Ramos (cell line): ENCODE measurements around the gene CPXM2.

Source experiments
- in situ Hi-C: fragments of 300-500 bp; cut with MboI; formaldehyde crosslinking; loops from one replicate; pipeline ENCODE4 v1.14.3; 2022; ENCODE audit warnings: low sequenced_read_pairs; ENCODE audit not compliant: unreplicated experiment

CPXM2 gene

DNA sequence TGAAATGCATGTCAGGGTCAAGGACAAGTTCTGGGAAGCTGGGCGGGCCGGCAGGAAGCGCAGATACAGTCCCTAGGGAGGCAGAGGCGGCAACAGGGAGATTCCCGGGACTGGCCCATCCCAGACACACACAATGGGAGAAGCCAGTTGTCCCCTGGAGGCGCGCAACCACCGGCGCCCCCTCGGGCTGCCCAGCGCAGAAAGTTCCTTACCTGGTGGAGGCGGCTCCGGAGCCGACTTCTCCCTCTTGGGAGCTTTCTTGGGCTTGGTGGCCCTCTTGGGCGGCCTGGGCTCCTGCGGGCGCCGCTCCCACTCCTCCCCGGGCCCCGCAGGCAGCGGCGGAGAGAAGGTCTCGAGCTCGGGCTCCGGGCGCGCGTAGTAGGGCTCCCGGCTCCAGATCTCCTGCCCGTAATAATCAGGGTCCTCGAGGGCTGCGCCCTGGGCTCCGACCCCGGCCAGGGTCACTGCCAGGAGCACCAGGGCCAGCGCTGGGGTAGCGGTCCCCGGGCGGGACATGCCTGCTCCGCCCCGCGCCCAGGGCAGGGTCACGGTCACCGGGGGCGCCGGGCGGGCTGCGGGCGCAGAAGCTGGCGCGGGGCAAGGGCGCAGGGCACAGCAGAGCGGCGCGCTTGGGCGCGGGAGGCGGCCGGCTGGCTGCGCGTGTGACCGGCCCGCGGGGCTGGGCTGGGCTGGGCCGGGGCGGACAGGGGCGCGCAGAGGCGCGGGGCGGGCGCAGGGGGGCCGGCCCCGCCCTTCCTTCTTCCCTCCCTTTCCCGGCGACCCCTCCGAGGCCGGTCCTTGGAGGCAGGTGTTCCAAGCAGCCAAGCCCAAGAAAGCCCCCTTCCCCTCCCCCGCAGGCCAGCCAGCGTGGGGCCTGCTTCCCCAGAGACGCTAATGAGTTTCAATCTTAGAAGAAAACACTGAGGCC lies at the start of gene CPXM2:
CPXM2 (minus strand) TSS at position 664 of the 928 bp plus-strand sequence; CDS start at position 516, 148 bp downstream.
- in situ Hi-C loops: no loop called here

DNA sequence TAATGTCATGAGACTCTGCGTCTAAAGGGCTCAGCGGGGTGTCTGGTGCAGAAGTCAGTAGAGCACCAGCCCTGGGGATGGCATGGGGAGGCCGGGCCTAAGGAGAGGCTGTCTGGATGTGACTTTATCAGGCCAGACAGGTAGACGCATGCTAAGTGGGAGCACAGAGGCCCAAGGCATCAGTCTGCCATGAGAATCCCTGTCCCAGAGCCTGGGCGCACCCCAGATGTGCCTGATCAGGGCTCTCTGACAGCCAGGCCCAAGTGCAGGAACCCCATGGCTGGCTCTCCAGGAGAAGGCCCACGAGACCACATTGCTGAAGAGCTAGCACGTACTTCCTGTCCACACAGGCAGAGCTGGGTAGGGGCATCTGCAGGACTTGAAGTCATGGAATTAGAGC lies 48.0 kb upstream of the CPXM2 start:
- in situ Hi-C loops: no loop called here

GRCh38 chr10:123938890-123939289 lies 47.3 kb upstream of the CPXM2 start:
- in situ Hi-C loops: no loop called here

DNA sequence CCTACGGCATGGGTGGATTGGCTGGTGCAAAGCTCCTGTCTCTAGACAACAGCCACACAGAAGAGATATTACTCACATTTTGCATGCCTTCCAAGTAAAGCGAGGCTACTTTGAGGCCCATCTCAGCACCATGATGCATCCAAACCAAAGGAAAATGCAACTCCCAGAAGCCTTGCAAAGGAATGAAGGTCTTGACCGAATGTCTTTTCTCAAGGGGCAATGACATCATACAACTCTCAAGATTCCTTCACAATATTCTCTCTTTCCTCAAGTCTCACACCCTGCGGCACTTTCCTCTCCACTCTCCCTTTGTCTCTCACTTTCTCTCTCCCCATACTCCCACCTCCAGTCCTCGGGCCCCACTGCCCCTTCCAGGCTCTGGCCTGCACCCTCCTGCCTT lies 44.8 kb upstream of the CPXM2 start:
- in situ Hi-C loops: no loop called here

GRCh38 chr10:123935680-123936079 lies 44.1 kb upstream of the CPXM2 start:
- in situ Hi-C loops: no loop called here

- in situ Hi-C loops: no loop called here
These were observed 43.2 kb upstream of the CPXM2 start for GRCh38 chr10:123934846-123935245.

DNA sequence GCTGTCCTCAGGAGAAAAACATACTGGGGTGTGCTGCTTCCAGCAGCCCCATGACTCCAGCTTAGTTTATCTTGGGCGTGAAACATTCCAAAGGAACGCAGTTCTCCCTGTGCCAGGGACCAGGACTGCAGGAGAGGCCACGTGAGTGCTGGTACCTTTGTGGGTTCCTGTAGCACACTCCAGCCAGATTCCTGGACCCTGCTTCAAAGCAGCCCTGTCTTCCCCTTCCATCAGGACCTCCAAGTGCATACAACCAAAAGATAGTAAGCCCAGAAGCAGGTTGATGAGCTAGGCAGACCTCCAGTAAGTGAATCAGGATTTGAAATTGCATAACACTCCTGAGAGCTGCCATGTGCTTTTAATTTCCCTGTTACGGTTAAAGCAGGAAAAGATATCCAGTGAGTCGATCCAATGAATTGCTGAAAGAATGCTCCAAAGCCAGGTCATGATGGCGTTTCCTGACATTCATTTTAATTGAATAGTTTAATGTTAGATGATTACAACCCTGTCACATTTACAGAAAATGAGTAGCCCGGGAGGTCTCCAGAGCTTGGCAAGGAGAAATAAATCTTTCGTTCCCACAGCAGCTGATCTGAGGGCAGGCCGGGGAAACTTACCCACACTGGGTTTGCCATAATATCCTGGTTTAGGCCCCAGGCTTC lies 38.9 kb upstream of the CPXM2 start:
- in situ Hi-C loops: no loop called here

DNA sequence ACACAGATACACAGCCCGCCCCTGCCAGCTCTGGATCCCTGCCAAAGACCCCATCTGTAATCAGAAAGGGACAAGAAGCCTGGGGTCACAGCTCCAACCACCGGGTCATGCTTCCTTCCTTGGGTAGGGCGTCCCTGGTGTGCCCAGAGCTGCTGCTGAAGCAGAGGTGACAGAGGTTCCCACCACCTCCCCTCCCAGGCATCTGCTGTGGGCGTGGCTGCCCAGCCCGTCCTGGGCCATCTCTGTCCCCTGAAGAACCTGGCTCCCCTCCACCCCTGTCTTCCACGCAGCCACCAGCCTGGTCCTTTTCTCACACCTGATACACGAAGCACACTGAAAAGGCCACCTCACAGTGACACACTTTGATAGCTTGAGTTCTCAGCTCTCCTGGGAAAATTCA lies 38.2 kb upstream of the CPXM2 start:
- in situ Hi-C loops: no loop called here

- in situ Hi-C loops: no loop called here
These were observed 36.8 kb upstream of the CPXM2 start for GRCh38 chr10:123928427-123928826.

DNA sequence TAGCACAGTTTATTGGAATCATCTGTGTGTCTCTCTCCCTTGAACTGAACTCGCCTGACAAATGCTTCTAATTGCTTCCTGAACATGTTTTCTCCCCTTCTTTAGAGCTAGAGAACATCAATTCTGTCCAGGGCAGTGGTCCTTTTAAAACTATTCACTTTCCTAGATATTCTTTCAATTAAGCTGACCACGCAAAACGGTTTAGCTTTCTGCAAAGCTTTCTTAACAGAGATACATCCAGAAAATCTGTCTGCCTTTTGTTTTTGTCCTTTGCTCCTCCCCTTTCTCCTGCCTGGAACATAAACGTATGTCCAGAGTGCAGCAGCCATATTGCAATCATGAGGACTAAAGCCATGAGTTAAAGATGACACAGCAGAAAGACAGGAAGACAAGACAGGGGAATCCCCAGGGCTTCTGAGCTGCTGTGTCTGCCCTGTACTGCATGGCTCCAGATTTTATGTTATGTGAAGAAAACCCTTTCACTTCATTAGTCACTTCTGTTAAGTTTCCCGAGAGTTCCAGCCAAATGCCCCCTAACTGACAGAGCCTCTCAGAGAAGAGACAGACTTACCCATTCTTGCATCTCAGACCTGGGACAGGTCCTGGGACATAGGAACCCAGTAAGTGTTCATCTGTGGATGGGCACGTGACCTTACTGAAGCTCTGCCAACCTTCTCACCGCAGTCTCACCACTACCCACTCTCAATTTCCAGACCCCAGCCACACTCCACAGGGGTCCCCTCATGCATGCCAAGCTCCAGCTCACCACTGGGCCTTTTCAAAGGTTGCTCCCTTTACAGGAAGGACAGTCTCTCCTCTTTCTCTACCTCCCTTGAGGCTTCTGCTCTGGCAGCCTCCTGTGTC lies 35.0 kb upstream of the CPXM2 start:
- in situ Hi-C loops: no loop called here

DNA sequence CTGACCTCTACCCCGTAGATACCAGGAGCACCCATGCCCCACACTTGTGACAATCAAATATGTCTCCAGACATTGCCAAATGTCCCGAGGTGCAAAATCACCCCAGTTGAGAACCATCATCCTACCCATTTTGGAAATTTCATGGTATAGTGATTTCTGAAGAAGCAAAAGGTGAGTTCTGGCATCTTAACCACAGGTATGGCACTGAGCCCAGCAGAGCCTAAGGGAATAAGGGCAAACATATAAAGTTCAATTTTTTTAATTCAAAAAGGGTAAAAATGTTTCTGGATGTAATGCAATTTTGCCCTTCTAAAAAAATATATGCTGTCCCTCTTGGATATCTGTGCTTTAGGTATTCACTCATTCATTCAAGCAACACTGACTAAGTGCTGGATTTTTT lies 30.5 kb upstream of the CPXM2 start:
- in situ Hi-C loops: no loop called here

GRCh38 chr10:123916775-123917174 lies 25.2 kb upstream of the CPXM2 start:
- in situ Hi-C loops: no loop called here

- in situ Hi-C loops: no loop called here
These were observed 22.2 kb upstream of the CPXM2 start for GRCh38 chr10:123913688-123914268.

- in situ Hi-C loops: no loop called here
These were observed 21.3 kb upstream of the CPXM2 start for GRCh38 chr10:123912871-123913270.

DNA sequence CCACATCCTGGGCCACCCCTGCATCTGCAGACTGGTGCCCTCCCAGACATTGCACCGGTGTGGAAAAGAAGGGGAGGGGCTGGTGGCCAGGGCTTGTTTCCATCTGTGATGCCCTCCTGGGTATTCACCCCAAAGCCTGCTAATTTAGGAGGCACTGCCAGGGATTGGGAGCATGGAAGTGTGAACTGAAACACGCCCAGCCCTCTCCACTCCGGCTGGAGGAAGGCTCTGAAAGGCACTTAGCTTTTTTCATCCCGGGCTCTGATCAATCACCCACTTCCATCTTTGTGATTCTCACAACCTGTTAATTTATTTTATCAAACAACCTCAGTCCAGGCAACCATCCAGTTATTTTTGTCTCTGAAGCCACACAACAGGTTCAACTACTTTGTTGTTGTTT lies 20.9 kb upstream of the CPXM2 start:
- in situ Hi-C loops: no loop called here

DNA sequence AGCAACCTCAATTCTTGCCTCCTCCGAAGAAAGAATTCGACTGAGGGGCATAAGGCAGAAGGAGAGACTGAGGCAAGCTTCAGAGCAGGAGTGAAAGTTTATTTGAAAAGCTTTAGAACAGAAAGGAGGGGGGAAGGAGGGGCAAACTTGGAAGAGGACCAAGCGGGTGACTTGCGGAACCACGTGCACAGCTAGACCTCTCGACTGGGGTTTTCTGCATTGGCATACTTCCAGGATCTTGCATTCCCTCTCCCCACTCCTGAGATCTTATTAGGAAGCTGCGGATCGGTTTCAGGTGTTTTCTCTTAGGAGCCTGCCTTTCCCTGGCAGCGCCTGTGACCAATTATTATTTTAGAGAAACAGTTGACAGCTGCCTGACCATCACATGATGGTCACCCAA lies 20.3 kb upstream of the CPXM2 start:
- in situ Hi-C loops: no loop called here

- in situ Hi-C loops: no loop called here
These were observed 18.3 kb upstream of the CPXM2 start for GRCh38 chr10:123909866-123910265.

DNA sequence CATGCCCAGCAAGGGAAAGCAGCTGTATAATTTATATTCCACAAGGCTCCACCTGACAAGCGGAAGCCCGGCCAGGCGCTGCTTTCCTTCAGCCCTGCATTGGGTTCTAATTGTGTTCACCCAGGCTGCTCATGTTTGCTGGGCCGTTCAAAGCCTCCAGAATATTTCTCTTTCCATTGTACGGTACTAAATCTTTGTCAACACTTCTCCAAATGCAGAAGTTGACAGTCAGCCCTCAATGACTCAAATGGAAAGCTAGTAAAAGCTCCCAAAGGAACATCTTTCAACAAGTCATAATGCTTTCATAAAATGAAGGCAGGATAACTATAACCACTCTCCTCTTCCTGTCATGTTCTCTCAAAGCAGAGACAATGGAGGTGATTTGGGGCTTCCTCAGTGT lies 17.8 kb upstream of the CPXM2 start:
- in situ Hi-C loops: no loop called here

- in situ Hi-C loops: no loop called here
These were observed 16.8 kb upstream of the CPXM2 start for GRCh38 chr10:123908379-123908778.

DNA sequence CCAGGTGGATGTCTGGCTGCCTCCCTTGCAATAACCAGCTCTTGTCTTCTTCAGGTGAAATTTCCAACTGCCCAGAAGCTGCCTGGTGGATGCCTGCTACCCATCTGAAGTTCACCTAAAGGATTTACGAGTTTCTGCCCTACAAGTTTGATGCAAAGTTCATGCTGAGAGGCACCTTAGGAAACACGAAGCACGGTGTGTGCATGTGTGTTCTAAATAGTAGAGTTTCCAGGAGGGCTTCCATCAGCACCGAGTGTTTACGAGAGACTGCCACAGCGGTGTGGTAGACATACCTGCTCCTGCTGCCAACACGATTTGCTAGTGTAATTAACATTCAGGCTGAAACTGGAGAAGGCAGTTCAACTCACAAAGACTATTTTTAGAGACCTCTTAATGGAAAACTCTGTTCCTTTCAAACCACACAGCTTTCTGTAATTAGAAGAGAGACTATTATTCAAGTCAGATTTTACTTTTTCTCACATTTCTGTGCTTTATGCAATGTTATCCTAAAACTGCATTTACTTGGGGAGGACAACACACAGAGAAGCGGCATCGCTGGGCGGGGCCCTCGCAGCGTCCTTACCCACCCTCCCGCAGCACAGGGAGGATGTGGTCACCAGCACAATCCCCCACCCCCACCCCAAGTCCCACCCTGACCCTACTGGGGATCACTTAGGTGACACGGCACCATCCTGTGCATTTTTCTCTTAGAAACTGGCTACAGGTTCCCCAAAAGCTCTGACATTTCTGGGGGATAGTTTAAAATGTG lies 15.5 kb upstream of the CPXM2 start:
- in situ Hi-C loops: no loop called here
